Measurements from ENCODE around the gene MAN1B1. TPM values are rescaled to one million over a fixed set of nuclear protein-coding genes. Genes with fewer than 3 reads are reported as not detected.
A peak's percentile ranks its signal among the peaks of the same experiment; 100 is the strongest.

MAN1B1 gene
- total and polyA plus RNA-seq, 2 donors (not counting 3 experiments of a cell fraction or from before 2014, with no cell fraction given), result 75.3 to 83.3 TPM

DNA sequence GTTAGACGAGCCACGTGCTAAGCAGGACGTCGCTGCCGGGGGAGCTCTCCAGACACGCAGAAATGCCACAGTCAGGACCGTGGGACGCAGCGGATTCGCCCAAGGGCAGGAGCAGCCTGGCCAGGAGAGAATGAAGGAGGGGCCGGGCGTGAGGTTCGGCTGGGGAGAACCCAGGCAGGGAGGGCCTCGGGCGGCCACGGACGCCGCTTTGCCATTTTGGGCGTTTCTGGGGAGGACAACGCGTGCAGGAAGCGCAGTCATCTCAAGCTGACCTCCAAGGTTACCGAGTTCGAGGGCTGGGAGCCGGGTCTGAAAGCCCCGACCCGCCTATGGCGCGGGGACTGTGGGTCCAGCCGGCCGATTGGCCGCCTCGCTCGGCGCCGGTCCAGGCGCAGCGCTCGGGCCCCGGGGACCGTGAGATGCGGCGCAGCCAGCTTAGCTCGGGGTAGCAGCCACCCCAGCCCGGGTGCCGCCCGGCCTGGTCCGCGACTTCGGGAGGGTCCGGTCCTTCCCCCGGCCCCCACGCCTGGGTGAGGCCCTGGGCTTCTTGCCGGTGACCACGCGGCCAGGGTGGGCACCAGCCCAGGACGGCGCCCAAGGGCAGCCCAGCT lies 760 bp upstream of the MAN1B1 start:
- FAIRE-seq (peak; percentile 76), DNase-seq (ENCODE audit: low read depth, low spot score) (peak; percentile 37)
- H3K27me3 ChIP-seq (ENCODE audit: control insufficient read depth in 2 of 2, insufficient read depth in 2 of 2, low read length in 2 of 2), result no peaks in the 10 kb centered on the region
- H3K36me3 ChIP-seq (ENCODE audit: control insufficient read depth in 2 of 2, extremely low read depth in 1 of 2, insufficient read depth in 2 of 2, low read length in 2 of 2), result peaks cover 0 to 20% of the 10 kb centered on the region in 2 experiments
- dilution Hi-C loops (cut with MboI; ENCODE audit: extremely low pct_ligation_motif_present, low sequenced_read_pairs) (no loop called here), intact Hi-C loops (cut with micrococcal nuclease) (loop anchor here (1.0 to 2.0 kb wide), 3 partner anchors 29 to 57 kb away; partner anchors contain the start of genes ABCA2, DPP7 and NPDC1)
- TF ChIP-seq, protein P1, sequence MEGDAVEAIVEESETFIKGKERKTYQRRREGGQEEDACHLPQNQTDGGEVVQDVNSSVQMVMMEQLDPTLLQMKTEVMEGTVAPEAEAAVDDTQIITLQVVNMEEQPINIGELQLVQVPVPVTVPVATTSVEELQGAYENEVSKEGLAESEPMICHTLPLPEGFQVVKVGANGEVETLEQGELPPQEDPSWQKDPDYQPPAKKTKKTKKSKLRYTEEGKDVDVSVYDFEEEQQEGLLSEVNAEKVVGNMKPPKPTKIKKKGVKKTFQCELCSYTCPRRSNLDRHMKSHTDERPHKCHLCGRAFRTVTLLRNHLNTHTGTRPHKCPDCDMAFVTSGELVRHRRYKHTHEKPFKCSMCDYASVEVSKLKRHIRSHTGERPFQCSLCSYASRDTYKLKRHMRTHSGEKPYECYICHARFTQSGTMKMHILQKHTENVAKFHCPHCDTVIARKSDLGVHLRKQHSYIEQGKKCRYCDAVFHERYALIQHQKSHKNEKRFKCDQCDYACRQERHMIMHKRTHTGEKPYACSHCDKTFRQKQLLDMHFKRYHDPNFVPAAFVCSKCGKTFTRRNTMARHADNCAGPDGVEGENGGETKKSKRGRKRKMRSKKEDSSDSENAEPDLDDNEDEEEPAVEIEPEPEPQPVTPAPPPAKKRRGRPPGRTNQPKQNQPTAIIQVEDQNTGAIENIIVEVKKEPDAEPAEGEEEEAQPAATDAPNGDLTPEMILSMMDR (IDR thresholded peaks at IDR 0.05; ENCODE audit: extremely low read depth in 1 of 2, insufficient read depth in 1 of 2, low read depth in 1 of 2, low read length in 2 of 2), result no peak
- TF ChIP-seq JUN (IDR thresholded peaks at IDR 0.05; ENCODE audit: borderline replicate concordance, insufficient read depth, insufficient read length, low read depth) (no peak), EZH2 (IDR thresholded peaks at IDR 0.05; ENCODE audit: borderline replicate concordance, low read depth, low read length, severe bottlenecking) (no peak), MAX (IDR thresholded peaks at IDR 0.05; ENCODE audit: insufficient read depth, insufficient read length) (peak; percentile 19), POLR2A (IDR thresholded peaks at IDR 0.05; ENCODE audit: low read depth, low read length) (peak; percentile 56)
- peak overlapping the region; percentile 2 to 62 (median 25) for H3K4me3 ChIP-seq (replicated peaks in 1 of 3; ENCODE audit: insufficient read depth in 1 of 3, low read depth in 1 of 3, low read length in 3 of 3)
- peak overlapping the region; percentile 10 for H2AFZ ChIP-seq (ENCODE audit: low read depth, low read length)
- H3K4me2 ChIP-seq (ENCODE audit: insufficient read depth, low read length), result peak overlapping the region; percentile 54
- peaks cover 28% of the 10 kb centered on the region for H3K4me1 ChIP-seq (ENCODE audit: control insufficient read depth, extremely low read depth, insufficient read depth, low read length)
- peak overlapping the region; percentile 59 for H3K9ac ChIP-seq (replicated peaks; ENCODE audit: extremely low read depth, insufficient read depth, low read length)
- peak overlapping the region; percentile 48 for H3K27ac ChIP-seq (ENCODE audit: insufficient read depth, low read depth, low read length)
- BruUV-seq (replicated peaks), result TSS peak; percentile 70
- no peaks in the 10 kb centered on the region for H4K20me1 ChIP-seq (replicated peaks; ENCODE audit: control insufficient read depth, extremely low read depth, insufficient read depth, low read length)
- no peaks in the 10 kb centered on the region for H3K9me3 ChIP-seq (replicated peaks; ENCODE audit: control insufficient read depth, insufficient read depth, low read length)
- ChIA-PET CTCF (interaction anchor here (0.9 to 1.8 kb wide), 7 partner anchors 8 to 151 kb away, joined by 7 to 12 read pairs (median 8); partner anchors contain the start of genes SAPCD2 and UAP1L1), POLR2A (interaction anchor here (0.6 to 1.7 kb wide), 5 partner anchors 9 to 156 kb away, joined by 3 to 10 read pairs (median 4); partner anchors contain the start of genes SAPCD2 and TUBB4B)
- H3K79me2 ChIP-seq (ENCODE audit: control insufficient read depth, insufficient read depth, low read length), result no peaks in the 10 kb centered on the region
- no peaks in the 10 kb centered on the region for H3K9me1 ChIP-seq (replicated peaks; ENCODE audit: control insufficient read depth, extremely low read depth, insufficient read depth, low read length)

Data from endothelial cell of umbilical vein (primary cell).